WTC11 (cell line): Measurements from ENCODE around the gene ADI1. TPM values are rescaled to one million over a fixed set of nuclear protein-coding genes. Genes with fewer than 3 reads are reported as not detected.

Source experiments
- ATAC-seq: fragments of 200-7000 bp; cut with Tn5 transposase; 2 replicates; pipeline ENCODE4 v1.10.0; 2021; ENCODE audit warnings: mild to moderate bottlenecking, moderate library complexity
- CTCF ChIA-PET: fragments of 300-600 bp; sonication (Branson Sonifier 250); formaldehyde crosslinking; loops from one replicate; lab custom pipeline; 2021; ENCODE audit warnings: antibody characterized with exemption; lab: Charles Lee
- POLR2A ChIA-PET: fragments of 350-600 bp; sonication (Branson Sonifier 250); formaldehyde crosslinking; loops from one replicate; lab custom pipeline; 2021; ENCODE audit warnings: antibody characterized with exemption; lab: Charles Lee
- DNase-seq: peaks from one replicate; pipeline ENCODE4 v3.0.0; 2021; ENCODE audit warnings: low spot score
- H3K27ac Mint-ChIP-seq: 2 replicates; pipeline ENCODE4 v1.8.0; 2021; ENCODE audit warnings: mixed read lengths
- H3K27me3 Mint-ChIP-seq: 2 replicates; pipeline ENCODE4 v1.8.0; 2021; ENCODE audit warnings: low read depth, mild to moderate bottlenecking, moderate library complexity, mixed read lengths
- H3K36me3 Mint-ChIP-seq: 2 replicates; pipeline ENCODE4 v1.8.0; 2021; ENCODE audit warnings: mixed read lengths
- H3K4me1 Mint-ChIP-seq: 2 replicates; pipeline ENCODE4 v1.8.0; 2022; ENCODE audit warnings: mixed read lengths
- H3K4me3 Mint-ChIP-seq: 2 replicates; pipeline ENCODE4 v1.8.0; 2021; ENCODE audit warnings: mild to moderate bottlenecking, moderate library complexity, mixed read lengths
- H3K9me3 Mint-ChIP-seq: 2 replicates; pipeline ENCODE4 v1.8.0; 2021; ENCODE audit warnings: mixed read lengths
- AFF4 ChIP-seq: sonication (generic); formaldehyde crosslinking; IDR thresholded peaks from 2 replicates; pipeline ENCODE4 v1.8.1; 2023; ENCODE audit warnings: mild to moderate bottlenecking, missing genetic modification reagents, borderline replicate concordance
- ARID4B ChIP-seq: sonication (generic); formaldehyde crosslinking; IDR thresholded peaks from 2 replicates; pipeline ENCODE4 v1.8.0; 2023; ENCODE audit warnings: missing genetic modification reagents, mild to moderate bottlenecking, borderline replicate concordance
- ATF3 ChIP-seq: sonication (generic); formaldehyde crosslinking; conservative IDR thresholded peaks from 2 replicates; pipeline ENCODE4 v1.8.1; 2022; ENCODE audit warnings: mild to moderate bottlenecking, missing genetic modification reagents
- HMGXB4 ChIP-seq: sonication (generic); formaldehyde crosslinking; IDR thresholded peaks from 2 replicates; pipeline ENCODE4 v1.8.1; 2023; ENCODE audit warnings: mild to moderate bottlenecking, moderate library complexity, missing genetic modification reagents
- MXD4 ChIP-seq: fragments of 250-450 bp; sonication (Bioruptor Pico); IDR thresholded peaks from 2 replicates; pipeline ENCODE4 v1.8.0; 2021; ENCODE audit warnings: mild to moderate bottlenecking, moderate library complexity, borderline replicate concordance
- NFE2L1 ChIP-seq: sonication (generic); formaldehyde crosslinking; IDR thresholded peaks from 2 replicates; pipeline ENCODE4 v1.8.1; 2023; ENCODE audit warnings: missing genetic modification reagents
- NR1H2 ChIP-seq: sonication (generic); formaldehyde crosslinking; IDR thresholded peaks from 2 replicates; pipeline ENCODE4 v1.9.0; 2021; ENCODE audit warnings: mild to moderate bottlenecking, moderate library complexity, missing genetic modification reagents
- TEAD1 ChIP-seq: sonication (generic); formaldehyde crosslinking; IDR thresholded peaks from 2 replicates; pipeline ENCODE4 v1.8.0; 2022; ENCODE audit warnings: mild to moderate bottlenecking, missing genetic modification reagents
- ZBTB21 ChIP-seq: sonication (generic); formaldehyde crosslinking; IDR thresholded peaks from 2 replicates; pipeline ENCODE4 v1.8.1; 2023; ENCODE audit warnings: mild to moderate bottlenecking, missing genetic modification reagents, borderline replicate concordance
- ZBTB43 ChIP-seq: sonication (generic); formaldehyde crosslinking; IDR thresholded peaks from 2 replicates; pipeline ENCODE4 v1.8.1; 2023; ENCODE audit warnings: mild to moderate bottlenecking, missing genetic modification reagents
- ZNF121 ChIP-seq: sonication (generic); formaldehyde crosslinking; IDR thresholded peaks from 2 replicates; pipeline ENCODE4 v1.8.0; 2023; ENCODE audit warnings: missing genetic modification reagents
- ZNF138 ChIP-seq: sonication (generic); formaldehyde crosslinking; conservative IDR thresholded peaks from 2 replicates; pipeline ENCODE4 v1.8.1; 2022; ENCODE audit warnings: mild to moderate bottlenecking, moderate library complexity, missing genetic modification reagents
- ZNF317 ChIP-seq: sonication (generic); formaldehyde crosslinking; IDR thresholded peaks from 2 replicates; pipeline ENCODE4 v1.8.1; 2023; ENCODE audit warnings: low read depth, mild to moderate bottlenecking, moderate library complexity, missing genetic modification reagents, borderline replicate concordance
- ZNF396 ChIP-seq: fragments of 250-450 bp; sonication (Bioruptor Pico); IDR thresholded peaks from 2 replicates; pipeline ENCODE4 v1.8.0; 2021; ENCODE audit warnings: mild to moderate bottlenecking, moderate library complexity, borderline replicate concordance
- ZNF671 ChIP-seq: fragments of 250-450 bp; sonication (Bioruptor Pico); IDR thresholded peaks from 2 replicates; pipeline ENCODE4 v1.8.0; 2021; ENCODE audit warnings: mild to moderate bottlenecking
- total RNA-seq: library from RNA; stranded (reverse); gene quantifications from 3 replicates; pipeline ENCODE4 v1.2.3, GENCODE V29; 2021

ADI1 gene
- total RNA-seq, 1 experiment from 2014 or later = 21.4 TPM

GRCh38 chr2:3481736-3482362 is 37.5 kb downstream of the ADI1 start:
- Mint-ChIP-seq H3K9me3 (no peaks in the 10 kb centered on the region; the same call in 1 of the 2 replicates), H3K27me3 (peaks cover 3% of the 10 kb centered on the region; the same call in 1 of the 2 replicates), H3K4me3 (no peak overlapping the region), H3K4me1 (no peaks in the 10 kb centered on the region), H3K27ac (no peak overlapping the region), H3K36me3 (peaks cover 23% of the 10 kb centered on the region)
- no peak for TF ChIP-seq ZNF671 (CRISPR knock-in tag)
- ATAC-seq = no peak
- ChIA-PET CTCF (interaction anchor here (1.1 to 1.2 kb wide), 2 partner anchors 19 to 170 kb away, joined by 4 to 5 read pairs; no protein-coding TSS in a partner anchor), POLR2A (no interaction called here)
- no peak for DNase-seq

- no peaks in the 10 kb centered on the region for H3K4me1 Mint-ChIP-seq
- no peaks in the 10 kb centered on the region; the same call in 1 of the 2 replicates for H3K9me3 Mint-ChIP-seq
- H3K27ac Mint-ChIP-seq = no peak overlapping the region
- H3K36me3 Mint-ChIP-seq = peaks cover 25% of the 10 kb centered on the region
- H3K27me3 Mint-ChIP-seq = peaks cover 3% of the 10 kb centered on the region; the same call in 1 of the 2 replicates
- ATAC-seq (no peak), DNase-seq (no peak)
- TF ChIP-seq ZBTB21 (no peak), NFE2L1 (no peak), HMGXB4 (CRISPR knock-in tag) (no peak), TEAD1 (CRISPR knock-in tag) (no peak), MXD4 (CRISPR knock-in tag) (no peak), ZNF317 (no peak), ARID4B (no peak), ZNF121 (CRISPR knock-in tag) (no peak), ZNF396 (CRISPR knock-in tag) (no peak), ZBTB43 (CRISPR knock-in tag) (no peak), ZNF138 (CRISPR knock-in tag) (no peak), NR1H2 (CRISPR knock-in tag) (no peak), AFF4 (no peak), ATF3 (CRISPR knock-in tag) (no peak)
- no peak overlapping the region for H3K4me3 Mint-ChIP-seq
- ChIA-PET CTCF (interaction anchor here (1.1 to 1.3 kb wide), 3 partner anchors 18 to 170 kb away, joined by 3 to 5 read pairs (median 4); no protein-coding TSS in a partner anchor), POLR2A (no interaction called here)
These were observed 38.3 kb downstream of the ADI1 start for GRCh38 chr2:3481011-3481400.
